ENCODE measurements around the gene EFL1.

EFL1 gene

GRCh38 chr15:82176542-82176941, 86.0 kb downstream of the EFL1 start:
- H3K27me3 ChIP-seq (ENCODE audit: insufficient read depth, poor library complexity, severe bottlenecking), result no peaks in the 10 kb centered on the region
- TF ChIP-seq CTCF (IDR thresholded peaks at IDR 0.05; ENCODE audit: poor library complexity, severe bottlenecking), result no peak
- ATAC-seq (ENCODE audit: low read depth), result no peak
- no peaks in the 10 kb centered on the region for H3K9me3 ChIP-seq (ENCODE audit: severe bottlenecking)
- peaks cover 16% of the 10 kb centered on the region for H3K4me1 ChIP-seq (ENCODE audit: insufficient read depth, poor library complexity, severe bottlenecking)
- no peak overlapping the region for H3K27ac ChIP-seq (ENCODE audit: poor library complexity, severe bottlenecking)
- no peaks in the 10 kb centered on the region for H3K36me3 ChIP-seq (ENCODE audit: low read depth)
- H3K4me3 ChIP-seq (ENCODE audit: severe bottlenecking), result no peak overlapping the region
- DNase-seq (ENCODE audit: low spot score), result no peak

- ATAC-seq (ENCODE audit: low read depth), result no peak
- no peak for DNase-seq (ENCODE audit: low spot score)
- Histone ChIP-seq H3K27me3 (ENCODE audit: insufficient read depth, poor library complexity, severe bottlenecking) (no peaks in the 10 kb centered on the region), H3K9me3 (ENCODE audit: severe bottlenecking) (no peaks in the 10 kb centered on the region), H3K36me3 (ENCODE audit: low read depth) (no peaks in the 10 kb centered on the region), H3K4me1 (ENCODE audit: insufficient read depth, poor library complexity, severe bottlenecking) (peaks cover 16% of the 10 kb centered on the region), H3K4me3 (ENCODE audit: severe bottlenecking) (no peak overlapping the region), H3K27ac (ENCODE audit: poor library complexity, severe bottlenecking) (no peak overlapping the region)
- no peak for TF ChIP-seq CTCF (IDR thresholded peaks at IDR 0.05; ENCODE audit: poor library complexity, severe bottlenecking)
These were observed 87.9 kb downstream of the EFL1 start for GRCh38 chr15:82174471-82175235.

- ATAC-seq (ENCODE audit: low read depth), result no peak
These were observed 89.4 kb downstream of the EFL1 start for GRCh38 chr15:82173108-82173507.

GRCh38 chr15:82172506-82172905, 90.0 kb downstream of the EFL1 start:
- Histone ChIP-seq H3K4me1 (ENCODE audit: insufficient read depth, poor library complexity, severe bottlenecking) (peaks cover 7% of the 10 kb centered on the region), H3K9me3 (ENCODE audit: severe bottlenecking) (no peaks in the 10 kb centered on the region), H3K36me3 (ENCODE audit: low read depth) (no peaks in the 10 kb centered on the region), H3K27me3 (ENCODE audit: insufficient read depth, poor library complexity, severe bottlenecking) (no peaks in the 10 kb centered on the region), H3K4me3 (ENCODE audit: severe bottlenecking) (no peak overlapping the region), H3K27ac (ENCODE audit: poor library complexity, severe bottlenecking) (no peak overlapping the region)
- ATAC-seq (ENCODE audit: low read depth) (no peak), DNase-seq (ENCODE audit: low spot score) (no peak)
- TF ChIP-seq CTCF (IDR thresholded peaks at IDR 0.05; ENCODE audit: poor library complexity, severe bottlenecking), result no peak

More at GRCh38 chr15:82173108-82173507, 89.4 kb downstream of the EFL1 start:
- no peak for DNase-seq (ENCODE audit: low spot score)
- Histone ChIP-seq H3K36me3 (ENCODE audit: low read depth) (no peaks in the 10 kb centered on the region), H3K27me3 (ENCODE audit: insufficient read depth, poor library complexity, severe bottlenecking) (no peaks in the 10 kb centered on the region), H3K4me1 (ENCODE audit: insufficient read depth, poor library complexity, severe bottlenecking) (peaks cover 13% of the 10 kb centered on the region), H3K27ac (ENCODE audit: poor library complexity, severe bottlenecking) (no peak overlapping the region), H3K4me3 (ENCODE audit: severe bottlenecking) (no peak overlapping the region), H3K9me3 (ENCODE audit: severe bottlenecking) (no peaks in the 10 kb centered on the region)
- TF ChIP-seq CTCF (IDR thresholded peaks at IDR 0.05; ENCODE audit: poor library complexity, severe bottlenecking), result no peak

- H3K4me3 ChIP-seq (ENCODE audit: severe bottlenecking), result no peak overlapping the region
- DNase-seq (ENCODE audit: low spot score) (no peak), ATAC-seq (ENCODE audit: low read depth) (no peak)
- H3K27ac ChIP-seq (ENCODE audit: poor library complexity, severe bottlenecking), result no peak overlapping the region
- H3K27me3 ChIP-seq (ENCODE audit: insufficient read depth, poor library complexity, severe bottlenecking), result no peaks in the 10 kb centered on the region
- H3K36me3 ChIP-seq (ENCODE audit: low read depth), result no peaks in the 10 kb centered on the region
- H3K4me1 ChIP-seq (ENCODE audit: insufficient read depth, poor library complexity, severe bottlenecking), result peaks cover 6% of the 10 kb centered on the region
- H3K9me3 ChIP-seq (ENCODE audit: severe bottlenecking), result no peaks in the 10 kb centered on the region
- TF ChIP-seq CTCF (IDR thresholded peaks at IDR 0.05; ENCODE audit: poor library complexity, severe bottlenecking), result no peak
These were observed 93.8 kb downstream of the EFL1 start for GRCh38 chr15:82168757-82169156.
